Mammary epithelial cell (primary cell): Measurements from ENCODE around the gene GNG13.

Experiments used
- EZH2 ChIP-seq: IDR thresholded peaks from 2 replicates; pipeline ENCODE4 v1.6.1; 2012; ENCODE audit warnings: low read length, inconsistent platforms, borderline replicate concordance
- TF ChIP-seq, protein P1 (sequence below), 2 donors: IDR thresholded peaks in 1 of 2; conservative IDR thresholded peaks in 1 of 2; 2 replicates each; pipeline ENCODE4 v1.5.1; 2011 to 2012; ENCODE audit warnings: inconsistent platforms in 2 of 2, low read length in 2 of 2, mild to moderate bottlenecking in 2 of 2, control low read depth in 1 of 2, low read depth in 1 of 2; ENCODE audit not compliant: insufficient read depth in 1 of 2; ENCODE audit errors: extremely low read depth in 1 of 2

DNA sequence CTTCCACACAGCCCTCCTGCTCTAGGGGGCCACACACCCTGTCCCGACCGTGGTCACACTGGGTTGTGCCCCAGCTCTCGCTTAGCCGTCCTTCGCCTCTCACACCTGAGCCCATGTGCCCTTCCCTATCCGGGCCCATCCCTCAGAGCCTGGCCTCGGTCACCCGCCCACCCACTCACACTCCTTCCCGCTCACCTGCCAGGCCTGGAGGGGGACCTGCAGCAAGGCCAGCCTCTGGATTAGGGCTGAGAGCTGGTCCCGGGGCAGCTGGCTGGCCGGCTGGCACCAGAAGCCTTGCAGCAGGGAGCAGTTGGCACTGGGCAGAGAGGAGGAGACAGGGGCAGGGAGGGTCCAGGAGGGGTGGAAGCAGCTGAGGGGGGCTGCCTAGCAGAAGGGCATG, 22.1 kb downstream of the GNG13 start:
- TF ChIP-seq, protein P1, sequence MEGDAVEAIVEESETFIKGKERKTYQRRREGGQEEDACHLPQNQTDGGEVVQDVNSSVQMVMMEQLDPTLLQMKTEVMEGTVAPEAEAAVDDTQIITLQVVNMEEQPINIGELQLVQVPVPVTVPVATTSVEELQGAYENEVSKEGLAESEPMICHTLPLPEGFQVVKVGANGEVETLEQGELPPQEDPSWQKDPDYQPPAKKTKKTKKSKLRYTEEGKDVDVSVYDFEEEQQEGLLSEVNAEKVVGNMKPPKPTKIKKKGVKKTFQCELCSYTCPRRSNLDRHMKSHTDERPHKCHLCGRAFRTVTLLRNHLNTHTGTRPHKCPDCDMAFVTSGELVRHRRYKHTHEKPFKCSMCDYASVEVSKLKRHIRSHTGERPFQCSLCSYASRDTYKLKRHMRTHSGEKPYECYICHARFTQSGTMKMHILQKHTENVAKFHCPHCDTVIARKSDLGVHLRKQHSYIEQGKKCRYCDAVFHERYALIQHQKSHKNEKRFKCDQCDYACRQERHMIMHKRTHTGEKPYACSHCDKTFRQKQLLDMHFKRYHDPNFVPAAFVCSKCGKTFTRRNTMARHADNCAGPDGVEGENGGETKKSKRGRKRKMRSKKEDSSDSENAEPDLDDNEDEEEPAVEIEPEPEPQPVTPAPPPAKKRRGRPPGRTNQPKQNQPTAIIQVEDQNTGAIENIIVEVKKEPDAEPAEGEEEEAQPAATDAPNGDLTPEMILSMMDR (conservative IDR thresholded peaks at IDR 0.05 in 1 of 2, IDR thresholded peaks at IDR 0.05 in 1 of 2; ENCODE audit: extremely low read depth in 1 of 2, insufficient read depth in 1 of 2, low read depth in 1 of 2, low read length in 2 of 2), result no peak
- no peak for TF ChIP-seq EZH2
